ENCODE data around the gene TCAF1.

DNA sequence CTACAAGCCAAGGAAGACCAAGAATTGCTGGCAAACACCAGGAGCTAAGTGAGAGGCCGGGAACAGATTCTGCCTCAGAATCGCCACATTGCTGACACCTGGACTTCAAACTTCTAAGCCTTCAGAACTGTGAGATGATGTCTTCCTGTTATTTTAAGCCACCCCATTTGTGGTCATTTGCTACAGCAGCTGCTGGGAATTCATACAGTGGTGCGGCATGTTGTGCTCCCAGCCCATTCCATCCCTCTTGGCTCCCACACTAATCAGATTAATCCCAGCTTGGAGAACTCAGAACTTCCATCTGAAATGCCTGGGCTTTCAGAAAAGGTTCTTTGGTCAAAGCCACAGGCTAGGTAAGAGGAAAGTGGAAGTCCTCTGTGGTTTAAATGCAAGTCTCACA is 24.9 kb downstream of the TCAF1 start:
- TF ChIP-seq POLR2A (IDR thresholded peaks at IDR 0.05; ENCODE audit: low read depth, low read length) = no peak
- no peak for TF ChIP-seq POLR2AphosphoS5 (IDR thresholded peaks at IDR 0.05; ENCODE audit: low read depth, low read length)
- TF ChIP-seq PAX5 (IDR thresholded peaks at IDR 0.05; ENCODE audit: insufficient read depth, low read length, severe bottlenecking) = no peak
- TF ChIP-seq TAF1 (IDR thresholded peaks at IDR 0.05; ENCODE audit: low read depth, low read length) = no peak
